Lower lobe of right lung (tissue), 2 donors: ENCODE measurements around the gene REPS1. TPM values are rescaled to one million over a fixed set of nuclear protein-coding genes. Genes with fewer than 3 reads are reported as not detected.

Experiments used
- ATAC-seq, 2 donors: fragments of 200-7000 bp; cut with Tn5 transposase; one replicate each; pipeline ENCODE4 v1.9.1; 2020 to 2022; ENCODE audit warnings: mild to moderate bottlenecking in 2 of 2, moderate library complexity in 2 of 2
- DNase-seq: peaks from one replicate; pipeline ENCODE4 v3.0.0-alpha.2; 2020
- H3K27ac ChIP-seq: fragments of 200-600 bp; one replicate; pipeline ENCODE4 v1.8.0; 2022
- H3K27me3 ChIP-seq: fragments of 200-600 bp; one replicate; pipeline ENCODE4 v1.8.0; 2022; ENCODE audit warnings: low read depth
- H3K36me3 ChIP-seq: fragments of 200-600 bp; one replicate; pipeline ENCODE4 v1.8.0; 2022; ENCODE audit warnings: mild to moderate bottlenecking
- H3K4me1 ChIP-seq: fragments of 200-600 bp; one replicate; pipeline ENCODE4 v1.8.0; 2022
- H3K4me3 ChIP-seq: fragments of 200-600 bp; one replicate; pipeline ENCODE4 v1.8.0; 2022; ENCODE audit warnings: mild to moderate bottlenecking
- H3K9me3 ChIP-seq: fragments of 200-600 bp; one replicate; pipeline ENCODE4 v1.8.0; 2022
- intact Hi-C: fragments of 100-400 bp; cut with DNase I; formaldehyde crosslinking; loops from one replicate; pipeline ENCODE4 v1.11.0; 2022
- total RNA-seq: library from RNA; stranded (reverse); fragmentation: NEBNext Ultra II Directional; extraction: Animal tissue kit (Norgen Biotek cat#: 25700); gene quantifications from one replicate; pipeline ENCODE4 v1.2.1, GENCODE V29; 2021
- TF ChIP-seq, protein P1 (sequence below): fragments of 200-600 bp; IDR thresholded peaks from one replicate; pipeline ENCODE4 v1.8.0; 2022; ENCODE audit warnings: antibody characterized with exemption, mild to moderate bottlenecking
- donor health status: DM: no; HTN: yes; CAD: no; lungs with severe emphysema.

Gene REPS1
- total RNA-seq, 1 donor from 2014 or later: 39.1 TPM

DNA sequence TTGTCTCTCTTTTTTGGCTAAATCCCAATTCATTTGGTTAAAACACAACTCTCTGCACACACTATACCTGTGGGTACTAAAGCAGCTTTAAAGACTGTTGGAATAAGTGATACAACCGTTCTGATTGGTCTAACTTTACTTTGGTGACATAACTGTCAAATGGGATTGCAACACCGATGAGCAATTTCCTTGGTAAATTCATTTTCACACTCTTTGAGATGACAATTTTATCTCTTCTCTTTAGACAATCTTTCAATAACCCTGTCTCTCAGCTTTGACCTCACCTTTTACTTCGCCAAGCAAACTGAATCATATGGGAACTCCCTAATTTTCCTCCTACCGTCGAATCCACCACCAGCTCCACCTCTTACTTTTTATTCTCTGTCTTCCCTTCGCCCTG lies 131.4 kb downstream of the REPS1 start:
- TF ChIP-seq, protein P1, sequence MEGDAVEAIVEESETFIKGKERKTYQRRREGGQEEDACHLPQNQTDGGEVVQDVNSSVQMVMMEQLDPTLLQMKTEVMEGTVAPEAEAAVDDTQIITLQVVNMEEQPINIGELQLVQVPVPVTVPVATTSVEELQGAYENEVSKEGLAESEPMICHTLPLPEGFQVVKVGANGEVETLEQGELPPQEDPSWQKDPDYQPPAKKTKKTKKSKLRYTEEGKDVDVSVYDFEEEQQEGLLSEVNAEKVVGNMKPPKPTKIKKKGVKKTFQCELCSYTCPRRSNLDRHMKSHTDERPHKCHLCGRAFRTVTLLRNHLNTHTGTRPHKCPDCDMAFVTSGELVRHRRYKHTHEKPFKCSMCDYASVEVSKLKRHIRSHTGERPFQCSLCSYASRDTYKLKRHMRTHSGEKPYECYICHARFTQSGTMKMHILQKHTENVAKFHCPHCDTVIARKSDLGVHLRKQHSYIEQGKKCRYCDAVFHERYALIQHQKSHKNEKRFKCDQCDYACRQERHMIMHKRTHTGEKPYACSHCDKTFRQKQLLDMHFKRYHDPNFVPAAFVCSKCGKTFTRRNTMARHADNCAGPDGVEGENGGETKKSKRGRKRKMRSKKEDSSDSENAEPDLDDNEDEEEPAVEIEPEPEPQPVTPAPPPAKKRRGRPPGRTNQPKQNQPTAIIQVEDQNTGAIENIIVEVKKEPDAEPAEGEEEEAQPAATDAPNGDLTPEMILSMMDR: no peak
- no peak for ATAC-seq
- intact Hi-C loops: no loop called here

More for the DNA sequence above, 131.4 kb downstream of the REPS1 start:
- no peaks in the 10 kb centered on the region for H3K4me1 ChIP-seq
- no peaks in the 10 kb centered on the region for H3K27me3 ChIP-seq
- H3K9me3 ChIP-seq: no peaks in the 10 kb centered on the region
- no peak overlapping the region for H3K27ac ChIP-seq
- no peaks in the 10 kb centered on the region for H3K36me3 ChIP-seq
- DNase-seq: no peak
- H3K4me3 ChIP-seq: no peak overlapping the region

Other genes starting within 250 kb of the REPS1 start
- 30.8 TPM for gene CCDC28A, start 214.5 kb downstream of the REPS1 start, total RNA-seq
- gene ECT2L, start 192.2 kb downstream of the REPS1 start, total RNA-seq: 3.9 TPM
- 42.4 TPM for gene ABRACL, start 40.5 kb upstream of the REPS1 start, total RNA-seq
- gene HECA, start 146.8 kb upstream of the REPS1 start, total RNA-seq: 53.1 TPM